DND-41 (cell line): ENCODE results near the gene EML1.
A peak's percentile ranks its signal among the peaks of the same experiment; 100 is the strongest.

Experiments used
- ATAC-seq: fragments of 200-7000 bp; cut with Tn5 transposase; 3 replicates; pipeline ENCODE4 v1.9.1; 2021; ENCODE audit warnings: low read depth; ENCODE audit not compliant: insufficient read depth
- DNase-seq: peaks from one replicate; pipeline ENCODE4 v3.0.0-alpha.2; 2020
- H2AFZ ChIP-seq: 2 replicates; pipeline ENCODE4 v1.6.0; 2012; ENCODE audit warnings: low read depth, low read length
- H3K27ac ChIP-seq: 2 replicates; pipeline ENCODE4 v1.5.1; 2012; ENCODE audit warnings: low read length, inconsistent platforms
- H3K27me3 ChIP-seq: fragments of 200-600 bp; sonication (generic); 2 replicates; pipeline ENCODE4 v1.6.0; 2012; ENCODE audit warnings: low read length, mild to moderate bottlenecking, inconsistent platforms; ENCODE audit not compliant: insufficient read depth, poor library complexity
- H3K36me3 ChIP-seq: 2 replicates; pipeline ENCODE4 v1.5.1; 2012; ENCODE audit warnings: low read length, inconsistent platforms; ENCODE audit not compliant: insufficient read depth
- H3K4me1 ChIP-seq: 2 replicates; pipeline ENCODE4 v1.5.1; 2012; ENCODE audit warnings: mild to moderate bottlenecking, low read length; ENCODE audit not compliant: insufficient read depth
- H3K4me2 ChIP-seq: 2 replicates; pipeline ENCODE4 v1.6.0; 2012; ENCODE audit warnings: mild to moderate bottlenecking, moderate library complexity, low read length, inconsistent platforms; ENCODE audit not compliant: insufficient read depth
- H3K4me3 ChIP-seq, 2 experiments: fragments of 200-600 bp in 1 of 2; shearing (Covaris generic) in 1 of 2; 2 replicates each; pipeline ENCODE4 v1.5.1; 2012 to 2016; ENCODE audit warnings: inconsistent platforms in 2 of 2, low read length in 2 of 2, mild to moderate bottlenecking in 2 of 2, low read depth in 1 of 2, moderate library complexity in 1 of 2
- H3K79me2 ChIP-seq: 2 replicates; pipeline ENCODE4 v1.6.0; 2012; ENCODE audit warnings: low read length, inconsistent platforms; ENCODE audit not compliant: insufficient read depth
- H3K9ac ChIP-seq: 2 replicates; pipeline ENCODE4 v1.6.0; 2012; ENCODE audit warnings: low read depth, mild to moderate bottlenecking, inconsistent platforms, low read length, moderate library complexity
- H3K9me3 ChIP-seq: 2 replicates; pipeline ENCODE4 v1.5.1; 2012; ENCODE audit warnings: low read length, moderate library complexity, mild to moderate bottlenecking, inconsistent platforms; ENCODE audit not compliant: insufficient read depth, severe bottlenecking
- H4K20me1 ChIP-seq: 2 replicates; pipeline ENCODE4 v1.6.0; 2012; ENCODE audit warnings: low read length; ENCODE audit not compliant: insufficient read depth
- EZH2 ChIP-seq: IDR thresholded peaks from 3 replicates; pipeline ENCODE4 v1.6.1; 2012; ENCODE audit warnings: borderline replicate concordance, low read depth, mild to moderate bottlenecking, moderate library complexity, low read length, inconsistent platforms; ENCODE audit not compliant: severe bottlenecking
- TF ChIP-seq, protein P1 (sequence below): IDR thresholded peaks from 2 replicates; pipeline ENCODE4 v1.5.1; 2012; ENCODE audit warnings: borderline replicate concordance, low read length, moderate library complexity, mild to moderate bottlenecking; ENCODE audit not compliant: poor library complexity, severe bottlenecking; ENCODE audit errors: extremely low read depth

The EML1 gene

DNA sequence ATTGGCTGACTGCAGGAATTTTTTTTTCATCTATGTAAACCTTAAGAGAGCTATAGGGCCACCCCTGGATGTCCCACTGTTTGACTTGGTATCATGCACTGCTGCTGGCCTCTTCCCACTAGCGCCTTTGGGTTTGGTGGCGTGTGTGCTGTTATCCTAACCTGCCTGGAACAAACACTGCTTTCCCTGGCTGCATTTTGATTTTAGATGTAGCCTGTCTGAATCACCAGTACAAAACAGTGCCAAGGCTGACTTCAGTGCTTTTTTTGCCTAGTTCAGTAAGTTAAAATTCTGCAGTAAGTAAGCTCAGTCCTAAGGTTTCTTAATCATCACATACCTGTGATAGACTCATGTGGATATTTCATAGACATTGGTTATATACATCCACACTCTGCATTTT lies 99.2 kb downstream of the EML1 start:
- H4K20me1 ChIP-seq = no peaks in the 10 kb centered on the region
- H3K27ac ChIP-seq = no peak overlapping the region
- peaks cover 32% of the 10 kb centered on the region for H3K27me3 ChIP-seq
- no peaks in the 10 kb centered on the region for H3K9me3 ChIP-seq
- H3K4me2 ChIP-seq = no peak overlapping the region
- no peaks in the 10 kb centered on the region for H3K4me1 ChIP-seq
- DNase-seq (no peak), ATAC-seq (no peak)
- TF ChIP-seq, protein P1, sequence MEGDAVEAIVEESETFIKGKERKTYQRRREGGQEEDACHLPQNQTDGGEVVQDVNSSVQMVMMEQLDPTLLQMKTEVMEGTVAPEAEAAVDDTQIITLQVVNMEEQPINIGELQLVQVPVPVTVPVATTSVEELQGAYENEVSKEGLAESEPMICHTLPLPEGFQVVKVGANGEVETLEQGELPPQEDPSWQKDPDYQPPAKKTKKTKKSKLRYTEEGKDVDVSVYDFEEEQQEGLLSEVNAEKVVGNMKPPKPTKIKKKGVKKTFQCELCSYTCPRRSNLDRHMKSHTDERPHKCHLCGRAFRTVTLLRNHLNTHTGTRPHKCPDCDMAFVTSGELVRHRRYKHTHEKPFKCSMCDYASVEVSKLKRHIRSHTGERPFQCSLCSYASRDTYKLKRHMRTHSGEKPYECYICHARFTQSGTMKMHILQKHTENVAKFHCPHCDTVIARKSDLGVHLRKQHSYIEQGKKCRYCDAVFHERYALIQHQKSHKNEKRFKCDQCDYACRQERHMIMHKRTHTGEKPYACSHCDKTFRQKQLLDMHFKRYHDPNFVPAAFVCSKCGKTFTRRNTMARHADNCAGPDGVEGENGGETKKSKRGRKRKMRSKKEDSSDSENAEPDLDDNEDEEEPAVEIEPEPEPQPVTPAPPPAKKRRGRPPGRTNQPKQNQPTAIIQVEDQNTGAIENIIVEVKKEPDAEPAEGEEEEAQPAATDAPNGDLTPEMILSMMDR = no peak
- no peak for TF ChIP-seq EZH2
- no peaks in the 10 kb centered on the region for H3K79me2 ChIP-seq
- no peak overlapping the region for H3K4me3 ChIP-seq
- no peak overlapping the region for H2AFZ ChIP-seq
- no peaks in the 10 kb centered on the region for H3K36me3 ChIP-seq
- no peak overlapping the region for H3K9ac ChIP-seq

DNA sequence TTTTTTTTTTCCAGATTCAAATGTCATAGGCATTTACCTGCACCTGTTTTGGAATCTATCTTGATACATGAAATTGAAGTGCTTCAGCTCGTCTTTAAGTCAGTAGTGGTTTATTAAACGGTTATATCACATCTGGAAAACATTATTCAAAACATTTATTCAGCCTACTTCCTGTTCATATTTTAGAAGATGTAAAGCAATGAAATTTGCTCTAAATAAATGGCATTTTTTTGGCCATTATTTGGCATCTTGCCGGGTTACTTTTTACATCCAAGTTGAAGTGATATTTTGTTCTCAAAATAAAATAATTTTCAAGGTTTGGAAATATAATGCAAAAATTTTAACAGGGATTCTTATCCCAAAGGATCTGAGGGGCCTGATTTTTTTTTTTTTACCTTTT lies 103.1 kb downstream of the EML1 start:
- Histone ChIP-seq H3K27ac (no peak overlapping the region), H3K79me2 (no peaks in the 10 kb centered on the region), H4K20me1 (no peaks in the 10 kb centered on the region), H3K4me1 (no peaks in the 10 kb centered on the region), H2AFZ (no peak overlapping the region), H3K9ac (no peak overlapping the region), H3K9me3 (no peaks in the 10 kb centered on the region), H3K27me3 (peaks cover 20% of the 10 kb centered on the region), H3K36me3 (no peaks in the 10 kb centered on the region), H3K4me3 (no peak overlapping the region), H3K4me2 (no peak overlapping the region)
- ATAC-seq = no peak
- no peak for DNase-seq
- TF ChIP-seq EZH2 = no peak
- TF ChIP-seq, protein P1 = no peak

DNA sequence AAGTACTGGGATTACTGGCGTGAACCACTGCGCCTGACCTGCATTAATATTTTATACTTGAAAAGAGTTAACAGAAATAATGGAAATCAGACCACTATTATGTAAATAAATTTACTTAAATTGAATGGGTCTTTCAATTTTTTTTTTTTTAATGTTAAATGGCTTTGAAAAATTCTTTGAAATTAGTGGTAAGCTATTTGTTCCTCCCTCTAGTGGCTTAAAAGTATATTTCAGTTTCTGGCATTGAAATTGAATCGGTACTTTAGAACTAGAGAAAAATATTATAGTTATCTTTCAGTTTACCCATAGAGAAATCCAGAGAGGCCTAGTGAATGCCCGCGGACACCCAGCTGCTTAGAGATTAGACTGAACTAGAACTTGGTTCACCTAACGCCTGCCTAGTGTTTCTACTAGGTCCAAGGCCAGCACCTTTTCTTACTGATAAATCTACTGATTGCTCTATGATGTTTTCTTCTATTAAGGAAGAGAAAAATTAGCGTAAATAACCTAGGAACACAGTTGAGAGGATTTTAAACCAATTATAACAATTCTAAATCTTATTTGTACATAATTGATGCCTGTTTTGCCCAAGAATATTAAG lies 106.5 kb downstream of the EML1 start:
- TF ChIP-seq EZH2 = no peak
- TF ChIP-seq, protein P1 = peak; percentile 63
- DNase-seq (no peak), ATAC-seq (no peak)
- peaks cover 7% of the 10 kb centered on the region for H3K27me3 ChIP-seq
- H3K9ac ChIP-seq = no peak overlapping the region
- H3K36me3 ChIP-seq = no peaks in the 10 kb centered on the region
- H3K4me3 ChIP-seq = no peak overlapping the region
- no peaks in the 10 kb centered on the region for H3K79me2 ChIP-seq
- no peak overlapping the region for H3K27ac ChIP-seq
- H3K4me1 ChIP-seq = no peaks in the 10 kb centered on the region
- H3K4me2 ChIP-seq = no peak overlapping the region
- H3K9me3 ChIP-seq = peaks cover 7% of the 10 kb centered on the region
- H4K20me1 ChIP-seq = no peaks in the 10 kb centered on the region
- no peak overlapping the region for H2AFZ ChIP-seq
